HepG2 (cell line): ENCODE data around the gene MECR. TPM values are rescaled to one million over a fixed set of nuclear protein-coding genes. Genes with fewer than 3 reads are reported as not detected.

ENCODE experiments used
- AHDC1 ChIP-seq: sonication (generic); formaldehyde crosslinking; IDR thresholded peaks from 2 replicates; pipeline ENCODE4 v1.5.1; 2020; ENCODE audit warnings: mild to moderate bottlenecking, missing genetic modification reagents, borderline replicate concordance
- ATF1 ChIP-seq: IDR thresholded peaks from 2 replicates; pipeline ENCODE4 v1.6.1; 2016; ENCODE audit warnings: mild to moderate bottlenecking, control low read depth
- BCL6 ChIP-seq: IDR thresholded peaks from 2 replicates; pipeline ENCODE4 v1.6.1; 2016; ENCODE audit warnings: missing genetic modification reagents, missing compliant biosample characterization
- BRD4 ChIP-seq: sonication (generic); formaldehyde crosslinking; IDR thresholded peaks from 2 replicates; pipeline ENCODE4 v1.4.0; 2020; ENCODE audit warnings: missing genetic modification reagents
- CREB1 ChIP-seq, 2 experiments: fragments of 450-650 bp in 1 of 2; IDR thresholded peaks; 2 replicates each; pipeline ENCODE4 v1.6.1; 2016 to 2017; ENCODE audit warnings: control low read depth in 1 of 2, mild to moderate bottlenecking in 1 of 2, missing compliant biosample characterization in 1 of 2, missing genetic modification characterization in 1 of 2
- ESRRA ChIP-seq: sonication (generic); formaldehyde crosslinking; IDR thresholded peaks from 2 replicates; pipeline ENCODE4 v1.5.1; 2020; ENCODE audit warnings: mild to moderate bottlenecking, low read depth, missing genetic modification reagents
- ETS1 ChIP-seq: sonication (generic); formaldehyde crosslinking; IDR thresholded peaks from 2 replicates; pipeline ENCODE4 v1.4.0; 2020; ENCODE audit warnings: missing genetic modification reagents
- KDM2A ChIP-seq: sonication (generic); formaldehyde crosslinking; IDR thresholded peaks from 2 replicates; pipeline ENCODE4 v1.4.0; 2020; ENCODE audit warnings: low read depth, missing genetic modification reagents, borderline replicate concordance
- MXD3 ChIP-seq: IDR thresholded peaks from 2 replicates; pipeline ENCODE4 v1.6.1; 2016; ENCODE audit warnings: mild to moderate bottlenecking, missing biosample characterization, missing genetic modification reagents
- NR1H2 ChIP-seq: sonication (generic); formaldehyde crosslinking; IDR thresholded peaks from 2 replicates; pipeline ENCODE4 v1.8.1; 2022; ENCODE audit warnings: low read depth, missing genetic modification reagents, borderline replicate concordance
- PRPF4 ChIP-seq: fragments of 200-400 bp; formaldehyde crosslinking; IDR thresholded peaks from 2 replicates; pipeline ENCODE4 v1.6.1; 2016; ENCODE audit warnings: low read length, low read depth; ENCODE audit not compliant: poor library complexity, severe bottlenecking
- RFX5 ChIP-seq: IDR thresholded peaks from 2 replicates; pipeline ENCODE4 v1.6.1; 2011; ENCODE audit warnings: low read depth, low read length, improper control_type of control experiment
- RFXAP ChIP-seq: sonication (generic); formaldehyde crosslinking; IDR thresholded peaks from 2 replicates; pipeline ENCODE4 v1.4.0; 2020; ENCODE audit warnings: missing genetic modification reagents, borderline replicate concordance
- SRY ChIP-seq: sonication (generic); formaldehyde crosslinking; IDR thresholded peaks from 2 replicates; pipeline ENCODE4 v1.8.0; 2022; ENCODE audit warnings: mild to moderate bottlenecking, missing genetic modification reagents
- ZBTB26 ChIP-seq: IDR thresholded peaks from 2 replicates; pipeline ENCODE4 v1.6.1; 2016; ENCODE audit warnings: missing compliant biosample characterization, missing genetic modification reagents, borderline replicate concordance
- ZNF264 ChIP-seq: sonication (generic); formaldehyde crosslinking; IDR thresholded peaks from 2 replicates; pipeline ENCODE4 v1.4.0; 2020; ENCODE audit warnings: missing genetic modification reagents
- ZNF605 ChIP-seq: sonication (generic); formaldehyde crosslinking; IDR thresholded peaks from 2 replicates; pipeline ENCODE4 v1.8.0; 2022; ENCODE audit warnings: mild to moderate bottlenecking, missing genetic modification reagents
- ZNF737 ChIP-seq: sonication (generic); formaldehyde crosslinking; IDR thresholded peaks from 2 replicates; pipeline ENCODE4 v1.5.0; 2020; ENCODE audit warnings: missing genetic modification reagents, mild to moderate bottlenecking, borderline replicate concordance
- ZNF740 ChIP-seq: sonication (generic); formaldehyde crosslinking; IDR thresholded peaks from 2 replicates; pipeline ENCODE4 v1.4.0; 2020; ENCODE audit warnings: missing genetic modification reagents
- ZNF747 ChIP-seq: sonication (generic); formaldehyde crosslinking; IDR thresholded peaks from 2 replicates; pipeline ENCODE4 v1.8.1; 2023; ENCODE audit warnings: missing genetic modification reagents, mild to moderate bottlenecking, borderline replicate concordance
- polyA plus RNA-seq, 8 experiments: library from polyadenylated mRNA; depleted of rRNA in 3 of 8; stranded (reverse) in 7 of 8; unstranded in 1 of 8; fragments of >200 nt; fragmentation: Illumina TruSeq in 4 of 8; extraction: Trizol in 4 of 8; gene quantifications; 2 replicates each; pipeline versions ENCODE4 v1.2.1 to v1.2.3, GENCODE V29; 2011 to 2016; ENCODE audit warnings: low read depth in 4 of 8, missing spikeins in 1 of 8, mixed read lengths in 1 of 8; ENCODE audit not compliant: insufficient read depth in 1 of 8
- total RNA-seq, 5 experiments: library from RNA; depleted of rRNA; stranded (reverse); fragments of >200 nt; fragmentation: Illumina TruSeq; extraction: Trizol; gene quantifications; 2 replicates each; pipeline ENCODE4 v1.2.3, GENCODE V29; 2016; ENCODE audit warnings: low read depth in 1 of 5

The MECR gene
- total and polyA plus RNA-seq, 2 of the 13 experiments (the other 11 are each of a cell fraction or from before 2014, with no cell fraction given): 18.8 to 24.9 TPM

- TF ChIP-seq AHDC1 (no peak; the same call in 1 of the 2 replicates), ESRRA (no peak), ETS1 (CRISPR knock-in tag) (no peak), RFXAP (CRISPR knock-in tag) (peak; percentile 77), BCL6 (CRISPR knock-in tag) (peak; percentile 19; the same call in 1 of the 2 replicates), SRY (CRISPR knock-in tag) (no peak; the same call in 1 of the 2 replicates), ZNF737 (CRISPR knock-in tag) (no peak), NR1H2 (CRISPR knock-in tag) (peak; percentile 43; the same call in 1 of the 2 replicates), CREB1 (IDR thresholded peaks at IDR 0.05) (peak; percentile 96), CREB1 (CRISPR knock-in tag; IDR thresholded peaks at IDR 0.05) (peak; percentile 99), PRPF4 (no peak), MXD3 (peak; percentile 77; the same call in 1 of the 2 replicates), ZNF747 (CRISPR knock-in tag) (peak; percentile 47; the same call in 1 of the 2 replicates), ZBTB26 (CRISPR knock-in tag) (no peak), BRD4 (CRISPR knock-in tag) (no peak), KDM2A (CRISPR knock-in tag) (peak; percentile 85), ZNF740 (CRISPR knock-in tag) (no peak), RFX5 (peak; percentile 44; the same call in 1 of the 2 replicates), ATF1 (CRISPR knock-in tag) (peak; percentile 98), ZNF605 (CRISPR knock-in tag) (peak; percentile 19; the same call in 1 of the 2 replicates), ZNF264 (CRISPR knock-in tag) (no peak)
Measured at GRCh38 chr1:29230553-29231378, at the start of gene MECR (continued).
